Gastrocnemius medialis (tissue), 4 donors: ENCODE results near the gene SKI.

Experiments
- POLR2A ChIP-seq, 2 donors: fragments of 450-650 bp; IDR thresholded peaks; one replicate each; pipeline ENCODE4 v1.6.1; 2017; ENCODE audit warnings: antibody characterized with exemption in 2 of 2, mild to moderate bottlenecking in 2 of 2, moderate library complexity in 2 of 2
- TF ChIP-seq, protein P1 (sequence below), 5 experiments: fragments of 450-650 bp in 3 of 5; fragments of 200-600 bp in 2 of 5; sonication (generic) in 2 of 5; IDR thresholded peaks in 4 of 5; conservative IDR thresholded peaks in 1 of 5; 1 replicate in 4 of 5; 2 replicates in 1 of 5; pipeline ENCODE4 v1.5.1; 2016 to 2019; ENCODE audit warnings: antibody characterized with exemption in 5 of 5, mild to moderate bottlenecking in 3 of 5, moderate library complexity in 3 of 5

DNA sequence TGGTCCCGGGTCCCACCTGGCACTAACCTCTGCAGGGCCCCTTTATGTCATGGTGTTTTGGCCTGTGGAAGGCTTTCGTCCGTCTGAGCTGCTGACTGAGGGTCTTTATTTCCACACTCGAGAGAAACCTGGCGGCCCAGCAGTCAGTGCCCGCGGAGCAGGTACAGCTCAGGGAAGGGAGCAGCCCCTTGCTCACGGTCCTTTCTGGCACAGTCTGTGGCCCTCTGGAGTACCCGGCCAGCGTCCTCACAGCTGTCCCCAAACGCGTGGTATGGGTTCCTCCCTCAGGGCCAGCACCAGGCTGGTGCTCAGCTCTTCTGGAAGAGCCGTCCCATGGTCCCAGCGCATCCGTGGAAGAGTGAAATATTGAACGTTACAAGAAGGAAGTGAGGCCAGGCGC, 24.3 kb downstream of the SKI start:
- TF ChIP-seq, protein P1, sequence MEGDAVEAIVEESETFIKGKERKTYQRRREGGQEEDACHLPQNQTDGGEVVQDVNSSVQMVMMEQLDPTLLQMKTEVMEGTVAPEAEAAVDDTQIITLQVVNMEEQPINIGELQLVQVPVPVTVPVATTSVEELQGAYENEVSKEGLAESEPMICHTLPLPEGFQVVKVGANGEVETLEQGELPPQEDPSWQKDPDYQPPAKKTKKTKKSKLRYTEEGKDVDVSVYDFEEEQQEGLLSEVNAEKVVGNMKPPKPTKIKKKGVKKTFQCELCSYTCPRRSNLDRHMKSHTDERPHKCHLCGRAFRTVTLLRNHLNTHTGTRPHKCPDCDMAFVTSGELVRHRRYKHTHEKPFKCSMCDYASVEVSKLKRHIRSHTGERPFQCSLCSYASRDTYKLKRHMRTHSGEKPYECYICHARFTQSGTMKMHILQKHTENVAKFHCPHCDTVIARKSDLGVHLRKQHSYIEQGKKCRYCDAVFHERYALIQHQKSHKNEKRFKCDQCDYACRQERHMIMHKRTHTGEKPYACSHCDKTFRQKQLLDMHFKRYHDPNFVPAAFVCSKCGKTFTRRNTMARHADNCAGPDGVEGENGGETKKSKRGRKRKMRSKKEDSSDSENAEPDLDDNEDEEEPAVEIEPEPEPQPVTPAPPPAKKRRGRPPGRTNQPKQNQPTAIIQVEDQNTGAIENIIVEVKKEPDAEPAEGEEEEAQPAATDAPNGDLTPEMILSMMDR (IDR thresholded peaks at IDR 0.05 in 4 of 5, conservative IDR thresholded peaks at IDR 0.05 in 1 of 5) = no peak
- no peak for TF ChIP-seq POLR2A (IDR thresholded peaks at IDR 0.05)
